ENCODE measurements around the gene SNRNP70.

Gene SNRNP70

GRCh38 chr19:49127674-49128544 lies 42.7 kb downstream of the SNRNP70 start:
- TF ChIP-seq CTCF (IDR thresholded peaks at IDR 0.05; ENCODE audit: control insufficient read depth, insufficient read depth, low read depth, low read length, missing control alignments): no peak
- peak; percentile 77 for DNase-seq (ENCODE audit: low read depth)
- H3K4me3 ChIP-seq (ENCODE audit: control insufficient read depth, low read depth, low read length): peak overlapping the region; percentile 29

- no peak overlapping the region for H3K4me3 ChIP-seq (ENCODE audit: control insufficient read depth, low read depth, low read length)
- no peak for TF ChIP-seq CTCF (IDR thresholded peaks at IDR 0.05; ENCODE audit: control insufficient read depth, insufficient read depth, low read depth, low read length, missing control alignments)
- DNase-seq (ENCODE audit: low read depth): no peak
Observed at GRCh38 chr19:49128545-49129237, 43.4 kb downstream of the SNRNP70 start.

- DNase-seq (ENCODE audit: low read depth): no peak
- no peak overlapping the region for H3K4me3 ChIP-seq (ENCODE audit: control insufficient read depth, low read depth, low read length)
- TF ChIP-seq CTCF (IDR thresholded peaks at IDR 0.05; ENCODE audit: control insufficient read depth, insufficient read depth, low read depth, low read length, missing control alignments): no peak
Observed at GRCh38 chr19:49129238-49129583, 44.0 kb downstream of the SNRNP70 start.

- H3K4me3 ChIP-seq (ENCODE audit: control insufficient read depth, low read depth, low read length): no peak overlapping the region
- TF ChIP-seq CTCF (IDR thresholded peaks at IDR 0.05; ENCODE audit: control insufficient read depth, insufficient read depth, low read depth, low read length, missing control alignments): no peak
- no peak for DNase-seq (ENCODE audit: low read depth)
Observed at GRCh38 chr19:49130325-49130724, 45.1 kb downstream of the SNRNP70 start.

GRCh38 chr19:49132974-49133609 lies 47.8 kb downstream of the SNRNP70 start:
- TF ChIP-seq CTCF (IDR thresholded peaks at IDR 0.05; ENCODE audit: control insufficient read depth, insufficient read depth, low read depth, low read length, missing control alignments): no peak
- no peak for DNase-seq (ENCODE audit: low read depth)
- H3K4me3 ChIP-seq (ENCODE audit: control insufficient read depth, low read depth, low read length): no peak overlapping the region

GRCh38 chr19:49133621-49134454 lies 48.6 kb downstream of the SNRNP70 start:
- DNase-seq (ENCODE audit: low read depth): no peak
- H3K4me3 ChIP-seq (ENCODE audit: control insufficient read depth, low read depth, low read length): no peak overlapping the region
- TF ChIP-seq CTCF (IDR thresholded peaks at IDR 0.05; ENCODE audit: control insufficient read depth, insufficient read depth, low read depth, low read length, missing control alignments): no peak

All from AG09309 (cell line).